ENCODE data around the gene EML4.
"Not testable (repeated sequence)": the region's sequence is repeated elsewhere in the genome, so short reads cannot be mapped to it uniquely, and the experiment has no call there.

EML4 gene

DNA sequence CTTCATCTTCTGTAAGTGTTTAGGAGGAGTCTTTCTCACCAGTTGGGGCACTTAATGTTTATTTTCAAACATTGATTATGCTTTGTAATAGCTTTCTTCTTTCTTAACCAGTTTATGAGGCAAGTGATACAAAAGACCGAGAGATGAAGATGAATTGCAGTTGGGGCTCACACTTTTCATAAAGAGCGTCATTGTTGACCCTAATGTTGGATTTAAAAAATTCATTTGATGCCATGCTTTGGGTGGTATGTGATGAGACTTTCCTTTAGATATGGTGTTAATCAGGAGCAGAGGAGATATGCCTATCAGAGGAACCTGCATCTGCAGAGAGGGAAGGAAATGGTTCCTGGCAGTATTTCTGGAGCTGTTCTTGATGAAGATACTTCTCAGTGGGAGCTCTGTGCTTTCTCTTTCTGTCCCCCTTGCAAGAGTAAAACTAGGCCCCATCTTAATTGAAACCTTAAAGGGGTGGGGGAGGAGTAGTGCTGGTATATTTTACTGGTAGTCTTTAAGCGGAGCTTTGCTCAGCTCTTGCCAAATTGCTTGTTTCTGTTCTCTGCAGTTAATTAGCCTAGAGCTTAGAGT is 2.3 kb downstream of the EML4 start:
- no peak for FAIRE-seq
- no peak for DNase-seq (ENCODE audit: low spot score)

DNA sequence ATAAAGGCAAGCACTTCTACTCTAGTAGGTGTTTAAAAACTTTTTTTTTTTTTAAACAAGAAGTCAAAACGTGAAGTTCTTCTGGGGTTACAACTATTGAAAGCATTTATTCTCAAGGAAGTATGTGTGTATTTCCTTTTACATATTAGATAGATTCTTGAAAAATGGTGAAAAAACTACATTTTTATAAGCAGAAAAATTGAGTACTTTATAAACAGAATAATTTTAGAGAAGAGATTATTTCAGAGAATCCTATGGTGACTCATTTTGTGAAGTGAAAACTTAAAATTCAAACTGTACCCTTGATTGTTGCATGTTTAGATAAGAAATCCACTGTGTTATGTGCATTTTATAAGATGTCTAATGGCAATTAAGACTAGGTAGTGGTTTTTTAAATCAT is 2.9 kb downstream of the EML4 start:
- DNase-seq (ENCODE audit: low spot score) (no peak), FAIRE-seq (no peak)

DNA sequence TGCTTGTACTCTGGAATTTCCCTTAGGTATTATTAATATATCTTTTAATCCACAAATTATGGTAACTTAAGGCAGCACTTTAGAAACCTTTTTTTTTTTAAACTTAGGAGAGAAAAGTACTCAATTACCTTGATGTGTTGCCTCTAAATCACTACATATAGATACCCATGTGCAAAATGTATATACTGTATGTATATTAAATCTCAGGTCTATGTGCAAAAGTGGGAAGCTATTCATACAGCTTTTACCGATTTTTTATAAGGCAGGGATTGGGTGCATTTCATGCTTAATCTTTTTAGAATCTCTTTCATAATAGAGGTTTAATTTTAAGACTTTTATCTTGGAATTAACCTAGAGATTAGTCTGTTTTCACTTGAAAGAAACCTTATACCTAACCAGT is 3.4 kb downstream of the EML4 start:
- DNase-seq (ENCODE audit: low spot score) (no peak), FAIRE-seq (no peak)

GRCh38 chr2:42173467-42173866 is 4.3 kb downstream of the EML4 start:
- FAIRE-seq, result not testable (repeated sequence)

GRCh38 chr2:42176992-42177738 is 8.0 kb downstream of the EML4 start:
- FAIRE-seq (no peak), DNase-seq (ENCODE audit: low spot score) (no peak)

More at GRCh38 chr2:42173467-42173866, 4.3 kb downstream of the EML4 start:
- DNase-seq (ENCODE audit: low spot score), result not testable (repeated sequence)

GRCh38 chr2:42178335-42178734 is 9.2 kb downstream of the EML4 start:
- FAIRE-seq, result no peak

DNA sequence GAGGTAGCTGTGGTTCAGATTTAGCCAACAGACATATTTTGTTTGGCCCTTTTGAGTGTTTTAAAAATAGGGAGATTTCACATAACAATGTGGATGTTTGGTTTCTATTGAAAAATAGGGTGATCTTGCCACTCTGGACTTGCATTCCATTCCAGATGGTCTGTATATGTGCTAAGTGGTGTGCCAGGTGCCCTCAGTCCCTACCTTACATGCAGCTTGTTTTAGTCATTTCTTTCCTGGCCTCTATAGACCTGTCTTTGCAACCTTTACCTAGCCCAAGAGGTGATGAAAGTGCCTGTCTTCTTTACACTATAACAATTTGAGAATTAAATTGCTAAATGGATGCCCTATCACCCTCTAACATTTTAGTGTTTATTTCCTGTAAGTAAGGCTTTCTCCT is 11.1 kb downstream of the EML4 start:
- DNase-seq (ENCODE audit: low spot score), result no peak
- FAIRE-seq, result peak; percentile 62

More at GRCh38 chr2:42178335-42178734, 9.2 kb downstream of the EML4 start:
- DNase-seq (ENCODE audit: low spot score), result no peak

- no peak for FAIRE-seq
- DNase-seq (ENCODE audit: low spot score), result no peak
Measured at GRCh38 chr2:42182654-42183308, 13.6 kb downstream of the EML4 start.

- DNase-seq (ENCODE audit: low spot score) (no peak), FAIRE-seq (no peak)
Measured at GRCh38 chr2:42183775-42184174, 14.6 kb downstream of the EML4 start.

DNA sequence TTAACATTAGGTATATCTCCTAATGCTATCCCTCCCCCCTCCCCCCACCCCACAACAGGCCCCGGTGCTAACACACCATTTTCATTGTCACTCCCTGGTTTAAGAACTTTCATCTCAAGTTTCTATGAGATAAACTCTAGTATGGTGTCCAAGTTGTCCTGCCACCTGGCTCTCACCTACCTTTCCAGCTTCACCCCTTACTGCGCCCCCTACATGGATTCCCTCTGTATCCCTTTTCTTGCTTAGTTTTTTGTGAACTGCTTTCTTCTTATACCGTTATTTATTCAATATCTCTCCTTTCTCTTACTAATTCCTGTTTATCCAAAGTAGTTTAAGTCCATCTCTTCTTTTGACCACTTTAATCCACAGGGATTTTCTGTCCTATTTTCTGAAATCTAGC is 15.2 kb downstream of the EML4 start:
- FAIRE-seq, result no peak
- DNase-seq (ENCODE audit: low spot score), result no peak

DNA sequence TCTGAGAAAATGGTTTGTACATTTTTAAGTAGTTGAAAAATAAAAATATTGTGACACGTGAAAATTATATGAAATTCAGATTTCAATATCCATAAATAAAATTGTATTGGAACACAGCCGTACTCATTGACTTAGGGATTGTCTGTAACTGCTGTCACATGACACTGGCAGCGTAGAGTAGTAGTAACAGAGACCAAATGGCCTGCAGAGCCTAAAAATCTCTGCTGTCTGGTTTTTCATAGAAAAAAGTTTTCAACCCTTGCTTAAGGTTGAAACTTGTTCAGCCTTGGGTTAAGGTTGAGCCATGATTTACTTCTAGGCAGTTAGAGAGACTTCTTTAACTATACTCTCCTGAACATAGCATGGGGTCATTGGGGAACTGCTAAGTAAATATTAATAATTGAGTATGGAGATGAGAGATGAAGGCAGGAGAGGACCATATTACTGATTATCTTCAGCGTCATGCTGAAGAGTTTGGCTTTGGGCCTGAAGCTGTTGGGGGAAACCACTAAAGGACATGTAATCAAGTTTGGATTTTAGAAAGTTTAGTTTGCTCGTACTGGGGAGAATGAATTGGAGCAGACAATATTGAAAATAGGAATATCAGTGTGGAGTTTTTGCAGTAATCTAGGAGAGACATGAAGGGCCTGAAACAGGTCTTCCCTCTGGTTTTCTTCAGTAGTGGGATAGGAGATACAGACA is 16.2 kb downstream of the EML4 start:
- FAIRE-seq, result no peak
- DNase-seq (ENCODE audit: low spot score), result no peak

- no peak for DNase-seq (ENCODE audit: low spot score)
- no peak for FAIRE-seq
Measured at GRCh38 chr2:42186366-42186765, 17.2 kb downstream of the EML4 start.

DNA sequence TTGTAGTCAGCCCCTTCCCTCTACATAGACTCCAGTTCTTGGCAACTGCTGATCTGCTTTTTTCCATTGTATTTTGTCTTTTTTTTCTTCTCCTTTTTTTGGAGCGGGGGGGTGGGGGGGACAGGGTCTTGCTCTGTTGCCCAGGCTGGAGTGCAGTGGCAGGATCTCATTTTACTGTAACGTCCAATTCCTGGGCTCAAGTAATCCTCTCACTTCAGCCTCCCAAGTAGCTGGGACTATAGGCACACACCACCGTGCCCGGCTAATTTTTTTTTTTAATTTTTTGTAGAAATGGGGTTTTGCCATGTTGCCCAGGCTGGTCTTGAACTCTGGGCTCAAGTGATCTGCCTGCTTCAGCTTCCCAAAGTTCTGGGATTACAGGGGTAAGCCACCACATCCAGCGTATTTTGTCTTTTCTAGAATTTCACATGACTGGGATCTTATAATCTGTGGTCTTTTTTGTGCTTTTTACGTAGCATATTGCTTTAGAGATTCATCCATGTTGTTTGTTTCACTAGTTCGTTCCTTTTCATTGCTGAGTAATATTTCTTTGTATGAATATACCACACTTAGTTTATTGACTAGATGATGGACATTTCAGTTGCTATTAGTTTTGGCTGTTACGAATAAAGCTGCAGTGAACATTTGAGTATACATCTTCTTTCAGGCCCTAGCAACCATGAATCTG is 17.9 kb downstream of the EML4 start:
- FAIRE-seq, result no peak
- no peak for DNase-seq (ENCODE audit: low spot score)

GRCh38 chr2:42187886-42188285 is 18.7 kb downstream of the EML4 start:
- DNase-seq (ENCODE audit: low spot score) (no peak), FAIRE-seq (no peak)

DNA sequence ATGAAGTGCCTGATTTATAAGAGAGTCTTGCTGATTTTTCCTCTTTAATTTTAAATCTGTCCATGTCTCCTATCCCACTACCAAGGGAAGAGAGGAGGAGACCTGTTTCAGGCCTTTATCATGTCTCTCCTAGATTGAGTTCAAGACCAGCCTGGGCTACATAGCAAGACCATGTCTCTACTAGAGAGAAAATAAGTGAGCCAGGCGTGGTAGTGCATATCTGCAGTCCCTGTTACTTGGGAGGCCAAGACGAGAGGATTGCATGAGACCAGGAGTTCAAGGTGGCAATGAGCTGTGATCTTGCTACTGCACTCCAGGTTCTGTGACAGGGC is 20.0 kb downstream of the EML4 start:
- FAIRE-seq (no peak), DNase-seq (ENCODE audit: low spot score) (no peak)

GRCh38 chr2:42190191-42190590 is 21.0 kb downstream of the EML4 start:
- DNase-seq (ENCODE audit: low spot score) (no peak), FAIRE-seq (no peak)

DNA sequence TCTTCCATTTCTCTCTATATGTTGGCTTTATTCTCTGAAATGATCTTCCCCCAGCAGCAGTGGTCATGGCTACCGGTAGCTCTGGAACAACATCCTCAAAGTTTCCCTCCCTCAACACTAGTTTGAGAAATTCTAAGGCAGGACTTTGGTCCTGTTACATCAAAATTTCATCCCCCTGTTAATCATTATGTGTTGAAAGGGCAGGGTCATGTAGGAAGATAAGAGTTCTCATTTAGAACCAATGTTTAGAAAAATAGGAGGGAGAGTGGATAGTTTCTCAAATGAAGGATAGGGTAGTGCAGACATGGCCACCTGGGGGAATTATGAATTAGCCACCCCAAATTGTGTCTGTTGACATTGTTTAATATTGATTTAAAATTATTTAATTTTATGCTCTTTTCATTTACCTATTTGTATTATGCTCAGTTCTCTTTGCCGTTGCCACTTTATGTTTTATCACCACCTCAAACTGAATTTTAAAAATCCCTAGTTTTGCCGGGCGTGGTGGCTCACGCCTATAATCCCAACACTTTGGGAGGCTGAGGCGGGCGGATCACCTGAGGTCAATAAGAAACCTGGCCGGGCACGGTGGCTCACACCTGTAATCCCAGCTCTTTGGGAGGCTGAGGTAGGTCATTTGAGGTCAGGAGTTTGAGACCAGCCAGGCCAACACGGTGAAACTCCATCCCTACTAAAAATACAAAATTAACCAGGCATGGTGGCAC is 22.3 kb downstream of the EML4 start:
- DNase-seq (ENCODE audit: low spot score) (no peak), FAIRE-seq (no peak)

DNA sequence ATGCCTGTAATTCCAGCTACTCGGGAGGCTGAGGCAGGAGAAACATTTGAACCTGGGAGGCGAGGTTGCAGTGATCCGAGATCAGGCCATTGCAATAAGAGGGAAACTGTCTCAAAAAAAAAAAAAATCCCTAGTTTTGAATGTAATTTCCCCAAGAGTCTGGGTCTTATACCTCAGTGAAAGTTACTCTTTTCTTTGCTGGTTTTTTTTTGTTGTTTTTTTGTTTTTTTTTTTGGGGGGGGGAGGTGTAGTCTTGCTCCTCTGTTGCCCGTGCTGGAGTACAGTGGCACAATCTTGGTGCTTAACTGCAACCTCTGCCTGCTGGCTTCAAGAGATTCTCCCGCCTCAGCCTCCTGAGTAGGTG is 22.8 kb downstream of the EML4 start:
- no peak for FAIRE-seq
- DNase-seq (ENCODE audit: low spot score), result no peak

GRCh38 chr2:42192652-42193566 is 23.8 kb downstream of the EML4 start:
- DNase-seq (ENCODE audit: low spot score) (no peak), FAIRE-seq (peak; percentile 73)

GRCh38 chr2:42193722-42194187 is 24.6 kb downstream of the EML4 start:
- no peak for FAIRE-seq
- DNase-seq (ENCODE audit: low spot score), result no peak

Measured in urothelium cell line (cell line).